SH-SY5Y (cell line): ENCODE measurements around the gene ATP7A.

Experiments used
- GATA2 ChIP-seq: IDR thresholded peaks from 2 replicates; pipeline ENCODE4 v1.6.1; 2011; ENCODE audit warnings: mild to moderate bottlenecking, low read depth, low read length
- GATA3 ChIP-seq: IDR thresholded peaks from 2 replicates; pipeline ENCODE4 v1.6.1; 2011; ENCODE audit warnings: low read depth, mild to moderate bottlenecking, low read length, moderate library complexity

The ATP7A gene

GRCh38 chrX:78063687-78064086 lies 153.2 kb downstream of the ATP7A start:
- no peak for TF ChIP-seq GATA3
- no peak for TF ChIP-seq GATA2

DNA sequence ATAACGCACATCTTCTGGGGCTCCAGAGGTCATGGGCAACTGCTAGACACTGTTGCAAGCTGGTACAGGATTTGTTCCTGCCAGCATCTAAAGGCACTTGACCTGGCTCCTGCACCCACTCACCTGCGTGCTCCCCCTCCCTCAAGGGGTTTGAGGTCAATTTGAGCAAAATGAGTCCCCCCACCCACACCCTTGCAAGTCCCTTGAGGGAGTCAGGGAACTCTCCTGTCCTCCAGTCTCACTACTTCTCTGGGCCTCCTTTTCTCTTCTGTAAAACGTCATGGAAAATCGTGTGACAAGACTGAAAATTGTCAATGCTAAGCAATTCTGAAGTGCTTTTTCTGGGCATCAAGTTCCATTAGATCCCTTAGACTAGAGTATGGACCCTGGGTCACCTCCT lies 153.7 kb downstream of the ATP7A start:
- TF ChIP-seq GATA3 (no peak), GATA2 (no peak)

DNA sequence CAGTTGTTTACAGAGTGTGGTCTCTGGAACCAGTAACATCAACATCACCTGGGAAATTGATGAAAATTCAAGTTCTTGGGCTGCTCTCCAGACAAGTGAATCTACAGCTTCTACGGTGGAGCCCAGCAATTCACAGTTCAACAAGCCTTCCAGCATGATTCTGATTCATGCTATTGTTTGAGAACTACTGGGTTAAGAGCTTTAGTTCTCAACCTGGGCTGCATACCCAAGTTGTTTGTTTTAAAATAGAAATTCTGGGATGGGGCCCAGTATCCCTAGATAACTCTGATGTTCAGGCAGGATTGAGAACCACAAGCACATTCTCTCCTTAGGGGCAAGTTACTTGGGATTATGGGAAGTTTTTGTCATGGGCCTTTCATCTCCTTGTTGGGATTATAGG lies 155.6 kb downstream of the ATP7A start:
- TF ChIP-seq GATA2, result no peak
- no peak for TF ChIP-seq GATA3

GRCh38 chrX:78071331-78071730 lies 160.8 kb downstream of the ATP7A start:
- no peak for TF ChIP-seq GATA3
- no peak for TF ChIP-seq GATA2

DNA sequence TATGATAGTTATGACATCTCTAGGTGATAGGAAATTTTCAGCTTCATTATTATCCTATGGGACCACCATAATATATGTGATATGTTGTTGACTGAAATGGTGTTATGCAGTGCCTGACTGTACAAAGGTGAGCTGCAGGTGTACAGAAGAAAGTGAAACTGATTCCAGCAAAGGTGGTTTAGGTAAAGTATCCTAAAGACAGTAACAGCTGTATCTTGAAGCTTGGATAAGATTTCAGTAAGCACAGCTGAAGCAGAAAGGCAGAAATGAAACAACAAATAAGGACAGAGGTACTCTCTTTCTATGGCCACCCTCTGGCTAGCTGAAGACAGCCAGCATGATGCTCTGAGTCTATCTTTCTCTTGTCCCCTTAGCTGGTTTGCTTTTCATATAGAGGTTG lies 163.6 kb downstream of the ATP7A start:
- TF ChIP-seq GATA3 (no peak), GATA2 (no peak)

- TF ChIP-seq GATA3 (no peak), GATA2 (no peak)
Measured at GRCh38 chrX:78075787-78076389, 165.4 kb downstream of the ATP7A start.

- no peak for TF ChIP-seq GATA2
- TF ChIP-seq GATA3, result no peak
Measured at GRCh38 chrX:78092296-78092695, 181.8 kb downstream of the ATP7A start.

GRCh38 chrX:78098108-78098507 lies 187.6 kb downstream of the ATP7A start:
- TF ChIP-seq GATA3, result no peak
- TF ChIP-seq GATA2, result no peak
